Suprapubic skin (tissue), 3 donors: ENCODE data around the gene ITSN2.

ENCODE experiments used
- POLR2A ChIP-seq, 2 donors: fragments of 450-650 bp; IDR thresholded peaks; one replicate each; pipeline ENCODE4 v1.6.1; 2017; ENCODE audit warnings: antibody characterized with exemption in 2 of 2, mild to moderate bottlenecking in 2 of 2, moderate library complexity in 2 of 2
- TF ChIP-seq, protein P1 (sequence below), 2 donors: fragments of 200-600 bp in 1 of 2; fragments of 450-650 bp in 1 of 2; sonication (generic) in 1 of 2; IDR thresholded peaks; one replicate each; pipeline ENCODE4 v1.5.1; 2016 to 2019; ENCODE audit warnings: antibody characterized with exemption in 2 of 2, mild to moderate bottlenecking in 1 of 2, moderate library complexity in 1 of 2

DNA sequence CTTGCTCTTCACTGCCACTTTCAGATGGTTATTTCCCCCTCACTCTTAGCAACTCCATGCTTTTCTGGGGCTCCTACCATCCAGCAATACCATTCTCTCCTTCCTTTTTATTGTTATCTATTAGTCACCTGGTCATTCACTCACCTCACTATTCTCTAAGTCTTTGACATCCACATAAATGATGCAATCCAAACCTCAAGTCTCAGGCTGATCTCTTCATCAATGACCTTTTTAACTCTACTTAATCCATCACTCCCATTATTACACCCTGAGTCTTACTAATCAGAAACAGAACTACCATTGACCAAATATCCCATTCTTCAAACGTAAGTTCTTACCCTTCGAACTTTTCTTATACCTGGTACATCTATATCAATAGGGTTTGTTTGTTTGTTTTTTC lies 79.7 kb downstream of the ITSN2 start:
- TF ChIP-seq, protein P1, sequence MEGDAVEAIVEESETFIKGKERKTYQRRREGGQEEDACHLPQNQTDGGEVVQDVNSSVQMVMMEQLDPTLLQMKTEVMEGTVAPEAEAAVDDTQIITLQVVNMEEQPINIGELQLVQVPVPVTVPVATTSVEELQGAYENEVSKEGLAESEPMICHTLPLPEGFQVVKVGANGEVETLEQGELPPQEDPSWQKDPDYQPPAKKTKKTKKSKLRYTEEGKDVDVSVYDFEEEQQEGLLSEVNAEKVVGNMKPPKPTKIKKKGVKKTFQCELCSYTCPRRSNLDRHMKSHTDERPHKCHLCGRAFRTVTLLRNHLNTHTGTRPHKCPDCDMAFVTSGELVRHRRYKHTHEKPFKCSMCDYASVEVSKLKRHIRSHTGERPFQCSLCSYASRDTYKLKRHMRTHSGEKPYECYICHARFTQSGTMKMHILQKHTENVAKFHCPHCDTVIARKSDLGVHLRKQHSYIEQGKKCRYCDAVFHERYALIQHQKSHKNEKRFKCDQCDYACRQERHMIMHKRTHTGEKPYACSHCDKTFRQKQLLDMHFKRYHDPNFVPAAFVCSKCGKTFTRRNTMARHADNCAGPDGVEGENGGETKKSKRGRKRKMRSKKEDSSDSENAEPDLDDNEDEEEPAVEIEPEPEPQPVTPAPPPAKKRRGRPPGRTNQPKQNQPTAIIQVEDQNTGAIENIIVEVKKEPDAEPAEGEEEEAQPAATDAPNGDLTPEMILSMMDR (IDR thresholded peaks at IDR 0.05): no peak
- TF ChIP-seq POLR2A (IDR thresholded peaks at IDR 0.05): no peak
